Activated CD4-positive, alpha-beta T cell treated with anti-CD3 and anti-CD28 coated beads, Interleukin-2, amount 50 U/mL, for 48 hours (primary cell): ENCODE results near the gene FAM174B.

Source experiments
- DNase-seq, 2 experiments: peaks; one replicate each; pipeline ENCODE4 v3.0.0-alpha.2; 2020

The FAM174B gene

GRCh38 chr15:92664178-92664900 is 8.8 kb upstream of the FAM174B start:
- no peak for DNase-seq

GRCh38 chr15:92663250-92663951 is 7.8 kb upstream of the FAM174B start:
- DNase-seq: peak; percentile 47 to 62

- DNase-seq: no peak
Measured at GRCh38 chr15:92662762-92663161, 7.2 kb upstream of the FAM174B start.

- no peak for DNase-seq
Measured at GRCh38 chr15:92661956-92662355, 6.4 kb upstream of the FAM174B start.

GRCh38 chr15:92661069-92661468 is 5.5 kb upstream of the FAM174B start:
- no peak for DNase-seq

- DNase-seq: no peak
Measured at GRCh38 chr15:92657486-92657885, 1.9 kb upstream of the FAM174B start.

- no peak for DNase-seq
Measured at GRCh38 chr15:92656089-92656488, 514 bp upstream of the FAM174B start.

GRCh38 chr15:92654662-92655061 is 913 bp downstream of the FAM174B start:
- DNase-seq: no peak

- DNase-seq: no peak
Measured at GRCh38 chr15:92653836-92654539, 1.6 kb downstream of the FAM174B start.

- no peak for DNase-seq
Measured at GRCh38 chr15:92653366-92653765, 2.2 kb downstream of the FAM174B start.

- no peak for DNase-seq
Measured at GRCh38 chr15:92652576-92652966, 3.0 kb downstream of the FAM174B start.

- DNase-seq: no peak
Measured at GRCh38 chr15:92651877-92652575, 3.5 kb downstream of the FAM174B start.

GRCh38 chr15:92650966-92651365 is 4.6 kb downstream of the FAM174B start:
- DNase-seq: no peak

- DNase-seq: no peak
Measured at GRCh38 chr15:92650256-92650655, 5.3 kb downstream of the FAM174B start.

GRCh38 chr15:92648190-92648875 is 7.2 kb downstream of the FAM174B start:
- no peak for DNase-seq

GRCh38 chr15:92647467-92648163 is 8.0 kb downstream of the FAM174B start:
- DNase-seq: no peak

- no peak for DNase-seq
Measured at GRCh38 chr15:92646216-92646615, 9.4 kb downstream of the FAM174B start.

- DNase-seq: no peak
Measured at GRCh38 chr15:92645731-92646130, 9.8 kb downstream of the FAM174B start.

- DNase-seq: no peak
Measured at GRCh38 chr15:92645051-92645631, 10.4 kb downstream of the FAM174B start.

- DNase-seq: no peak
Measured at GRCh38 chr15:92643849-92644815, 11.4 kb downstream of the FAM174B start.
